ENCODE results near the gene DYNC1H1.

DYNC1H1 gene

DNA sequence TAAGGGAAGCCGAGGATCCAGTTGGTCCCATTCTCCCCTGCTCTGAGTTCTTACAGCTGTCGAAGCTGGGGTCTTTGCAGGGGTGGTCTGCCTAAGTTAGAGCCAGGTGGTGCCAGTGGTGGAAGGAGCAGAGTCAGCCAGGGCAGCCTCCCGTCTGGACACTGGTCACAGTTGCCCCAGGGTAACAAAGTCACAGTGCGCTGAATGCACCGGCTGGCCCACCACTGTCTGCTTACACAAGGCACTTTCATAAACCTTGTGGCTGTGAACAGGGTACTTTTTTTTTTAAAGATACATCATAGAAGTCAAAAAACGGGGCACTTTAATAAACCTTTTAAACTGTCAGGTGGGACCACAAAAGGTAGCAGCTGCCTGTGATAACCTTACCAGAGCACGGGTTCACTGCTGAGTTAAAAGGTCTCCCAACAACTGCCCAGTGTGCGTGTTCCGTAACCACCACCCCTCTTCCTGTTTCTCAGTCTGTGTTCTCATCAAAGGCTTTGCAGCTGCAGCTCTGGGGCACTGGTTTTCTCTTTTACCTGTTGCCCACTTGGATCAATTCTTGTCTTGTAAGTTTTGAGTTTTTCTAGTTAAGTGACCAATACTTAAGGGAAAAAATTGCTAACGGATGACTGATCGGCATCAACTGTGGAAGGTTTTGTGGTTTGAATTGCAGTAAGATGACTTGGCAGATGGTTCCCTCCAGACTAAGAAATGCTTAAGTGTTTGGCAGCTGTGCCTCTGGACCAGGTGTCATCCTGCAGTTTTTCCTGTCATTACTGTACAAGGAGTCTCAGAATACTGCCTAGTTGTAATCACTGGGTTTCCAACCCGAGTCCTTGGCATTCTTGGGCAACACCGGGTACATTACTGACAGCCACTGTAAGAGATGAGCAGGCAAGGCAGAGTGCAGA lies 55.9 kb downstream of the DYNC1H1 start:
- no peak for DNase-seq (ENCODE audit: extremely low read depth, insufficient read length)
- Histone ChIP-seq H3K36me3 (ENCODE audit: control insufficient read depth, insufficient read depth, low read length) (peaks cover 30% of the 10 kb centered on the region), H3K4me3 (replicated peaks; ENCODE audit: low read depth, low read length) (no peak overlapping the region), H3K27me3 (replicated peaks; ENCODE audit: control insufficient read depth, insufficient read depth, low read length) (no peaks in the 10 kb centered on the region)
- TF ChIP-seq, protein P1, sequence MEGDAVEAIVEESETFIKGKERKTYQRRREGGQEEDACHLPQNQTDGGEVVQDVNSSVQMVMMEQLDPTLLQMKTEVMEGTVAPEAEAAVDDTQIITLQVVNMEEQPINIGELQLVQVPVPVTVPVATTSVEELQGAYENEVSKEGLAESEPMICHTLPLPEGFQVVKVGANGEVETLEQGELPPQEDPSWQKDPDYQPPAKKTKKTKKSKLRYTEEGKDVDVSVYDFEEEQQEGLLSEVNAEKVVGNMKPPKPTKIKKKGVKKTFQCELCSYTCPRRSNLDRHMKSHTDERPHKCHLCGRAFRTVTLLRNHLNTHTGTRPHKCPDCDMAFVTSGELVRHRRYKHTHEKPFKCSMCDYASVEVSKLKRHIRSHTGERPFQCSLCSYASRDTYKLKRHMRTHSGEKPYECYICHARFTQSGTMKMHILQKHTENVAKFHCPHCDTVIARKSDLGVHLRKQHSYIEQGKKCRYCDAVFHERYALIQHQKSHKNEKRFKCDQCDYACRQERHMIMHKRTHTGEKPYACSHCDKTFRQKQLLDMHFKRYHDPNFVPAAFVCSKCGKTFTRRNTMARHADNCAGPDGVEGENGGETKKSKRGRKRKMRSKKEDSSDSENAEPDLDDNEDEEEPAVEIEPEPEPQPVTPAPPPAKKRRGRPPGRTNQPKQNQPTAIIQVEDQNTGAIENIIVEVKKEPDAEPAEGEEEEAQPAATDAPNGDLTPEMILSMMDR (IDR thresholded peaks at IDR 0.05; ENCODE audit: insufficient read depth, low read length, poor library complexity, severe bottlenecking) = no peak

DNA sequence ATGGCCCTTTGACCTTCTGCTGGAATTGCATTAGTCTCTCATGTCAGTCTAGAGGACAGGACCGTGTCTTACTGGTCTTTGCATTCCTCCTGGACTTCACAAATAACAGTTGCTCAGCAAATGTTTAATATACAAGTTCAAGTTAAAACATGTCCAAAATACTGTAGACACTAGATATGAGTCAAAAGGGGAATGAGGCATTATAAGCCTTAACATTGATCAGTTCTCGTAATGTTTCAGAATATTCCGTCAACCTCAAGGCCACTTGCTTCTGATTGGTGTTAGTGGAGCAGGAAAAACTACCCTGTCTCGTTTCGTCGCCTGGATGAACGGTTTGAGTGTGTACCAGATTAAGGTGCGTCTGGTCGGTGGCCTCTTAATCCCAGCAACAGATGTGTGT lies 62.6 kb downstream of the DYNC1H1 start:
- TF ChIP-seq, protein P1 (IDR thresholded peaks at IDR 0.05; ENCODE audit: insufficient read depth, low read length, poor library complexity, severe bottlenecking) = no peak
- no peak overlapping the region for H3K4me3 ChIP-seq (replicated peaks; ENCODE audit: low read depth, low read length)
- peaks cover 31% of the 10 kb centered on the region for H3K36me3 ChIP-seq (ENCODE audit: control insufficient read depth, insufficient read depth, low read length)
- H3K27me3 ChIP-seq (replicated peaks; ENCODE audit: control insufficient read depth, insufficient read depth, low read length) = no peaks in the 10 kb centered on the region
- no peak for DNase-seq (ENCODE audit: extremely low read depth, insufficient read length)

DNA sequence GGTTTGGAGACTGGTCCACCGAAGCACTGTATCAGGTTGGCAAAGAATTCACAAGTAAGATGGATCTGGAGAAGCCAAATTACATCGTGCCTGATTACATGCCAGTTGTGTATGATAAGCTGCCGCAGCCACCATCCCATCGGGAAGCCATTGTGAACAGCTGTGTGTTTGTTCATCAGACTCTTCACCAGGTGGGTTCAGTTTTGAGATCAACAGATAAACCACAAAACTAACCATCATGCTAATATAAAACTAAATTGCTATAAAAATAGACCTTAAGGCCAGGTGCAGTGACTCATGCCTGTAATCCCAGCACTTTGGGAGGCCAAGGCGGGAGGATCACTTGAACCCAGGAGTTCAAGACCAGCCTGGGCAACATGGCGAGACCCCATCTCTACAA lies 63.6 kb downstream of the DYNC1H1 start:
- no peaks in the 10 kb centered on the region for H3K27me3 ChIP-seq (replicated peaks; ENCODE audit: control insufficient read depth, insufficient read depth, low read length)
- TF ChIP-seq, protein P1 (IDR thresholded peaks at IDR 0.05; ENCODE audit: insufficient read depth, low read length, poor library complexity, severe bottlenecking) = no peak
- H3K36me3 ChIP-seq (ENCODE audit: control insufficient read depth, insufficient read depth, low read length) = peaks cover 36% of the 10 kb centered on the region
- no peak for DNase-seq (ENCODE audit: extremely low read depth, insufficient read length)
- H3K4me3 ChIP-seq (replicated peaks; ENCODE audit: low read depth, low read length) = no peak overlapping the region

DNA sequence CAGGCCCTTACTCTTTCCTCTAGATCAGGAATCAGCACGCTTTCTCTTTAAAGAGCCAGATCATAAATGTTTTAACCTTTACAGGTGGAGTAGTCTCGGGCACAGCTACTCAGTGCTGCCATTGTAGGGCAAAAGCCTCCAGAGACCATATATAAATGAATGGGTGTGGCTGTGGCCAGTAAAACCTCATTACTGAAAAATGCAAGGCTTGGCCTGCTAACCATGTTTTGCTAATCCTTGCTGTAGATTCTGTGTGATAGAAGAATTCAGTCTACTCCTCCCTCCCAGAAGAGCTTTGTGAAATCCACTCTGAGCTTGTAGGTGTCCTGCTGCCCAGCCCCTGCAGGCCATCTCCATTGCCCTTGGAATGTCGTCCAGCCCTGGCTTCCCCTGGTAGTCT lies 64.4 kb downstream of the DYNC1H1 start:
- DNase-seq (ENCODE audit: extremely low read depth, insufficient read length) = no peak
- peaks cover 41% of the 10 kb centered on the region for H3K36me3 ChIP-seq (ENCODE audit: control insufficient read depth, insufficient read depth, low read length)

DNA sequence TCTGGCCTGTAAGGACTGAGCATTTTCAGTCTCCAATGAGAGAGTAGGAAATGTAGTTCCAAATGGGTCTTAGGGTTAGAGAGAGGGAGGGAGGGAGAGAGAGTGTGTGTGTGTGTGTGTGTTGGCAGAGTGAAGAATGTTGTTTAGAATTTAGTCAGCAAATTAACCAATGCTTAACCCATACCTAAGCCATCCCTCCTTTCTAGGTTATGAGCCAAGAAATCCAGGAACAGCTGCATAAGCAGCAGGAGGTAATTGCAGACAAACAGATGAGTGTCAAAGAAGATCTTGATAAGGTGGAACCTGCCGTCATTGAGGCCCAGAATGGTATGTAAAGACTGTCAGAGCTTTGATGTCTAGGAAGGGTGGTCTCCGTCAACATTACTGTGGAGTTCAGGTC lies 65.6 kb downstream of the DYNC1H1 start:
- H3K4me3 ChIP-seq (replicated peaks; ENCODE audit: low read depth, low read length) = no peak overlapping the region
- peaks cover 46% of the 10 kb centered on the region for H3K36me3 ChIP-seq (ENCODE audit: control insufficient read depth, insufficient read depth, low read length)
- TF ChIP-seq, protein P1 (IDR thresholded peaks at IDR 0.05; ENCODE audit: insufficient read depth, low read length, poor library complexity, severe bottlenecking) = no peak
- no peaks in the 10 kb centered on the region for H3K27me3 ChIP-seq (replicated peaks; ENCODE audit: control insufficient read depth, insufficient read depth, low read length)
- no peak for DNase-seq (ENCODE audit: extremely low read depth, insufficient read length)

More for the DNA sequence above, 64.4 kb downstream of the DYNC1H1 start:
- H3K4me3 ChIP-seq (replicated peaks; ENCODE audit: low read depth, low read length) = no peak overlapping the region
- no peaks in the 10 kb centered on the region for H3K27me3 ChIP-seq (replicated peaks; ENCODE audit: control insufficient read depth, insufficient read depth, low read length)
- TF ChIP-seq, protein P1 (IDR thresholded peaks at IDR 0.05; ENCODE audit: insufficient read depth, low read length, poor library complexity, severe bottlenecking) = no peak

All from GM06990 (cell line).